Tongue (tissue), 2 donors: Measurements from ENCODE around the gene U2AF1L4. TPM values are rescaled to one million over a fixed set of nuclear protein-coding genes. Genes with fewer than 3 reads are reported as not detected.

Source experiments
- DNase-seq: peaks from one replicate; pipeline ENCODE4 v3.0.0-alpha.2; 2015
- total RNA-seq: library from RNA; depleted of rRNA; stranded (reverse); fragments of >200 nt; gene quantifications from one replicate; pipeline ENCODE4 v1.2.3, GENCODE V29; 2014

U2AF1L4 gene
- total RNA-seq, 1 donor from 2014 or later = 11.3 TPM

- no peak for DNase-seq
Observed at GRCh38 chr19:35712567-35713505, 32.4 kb downstream of the U2AF1L4 start.

DNA sequence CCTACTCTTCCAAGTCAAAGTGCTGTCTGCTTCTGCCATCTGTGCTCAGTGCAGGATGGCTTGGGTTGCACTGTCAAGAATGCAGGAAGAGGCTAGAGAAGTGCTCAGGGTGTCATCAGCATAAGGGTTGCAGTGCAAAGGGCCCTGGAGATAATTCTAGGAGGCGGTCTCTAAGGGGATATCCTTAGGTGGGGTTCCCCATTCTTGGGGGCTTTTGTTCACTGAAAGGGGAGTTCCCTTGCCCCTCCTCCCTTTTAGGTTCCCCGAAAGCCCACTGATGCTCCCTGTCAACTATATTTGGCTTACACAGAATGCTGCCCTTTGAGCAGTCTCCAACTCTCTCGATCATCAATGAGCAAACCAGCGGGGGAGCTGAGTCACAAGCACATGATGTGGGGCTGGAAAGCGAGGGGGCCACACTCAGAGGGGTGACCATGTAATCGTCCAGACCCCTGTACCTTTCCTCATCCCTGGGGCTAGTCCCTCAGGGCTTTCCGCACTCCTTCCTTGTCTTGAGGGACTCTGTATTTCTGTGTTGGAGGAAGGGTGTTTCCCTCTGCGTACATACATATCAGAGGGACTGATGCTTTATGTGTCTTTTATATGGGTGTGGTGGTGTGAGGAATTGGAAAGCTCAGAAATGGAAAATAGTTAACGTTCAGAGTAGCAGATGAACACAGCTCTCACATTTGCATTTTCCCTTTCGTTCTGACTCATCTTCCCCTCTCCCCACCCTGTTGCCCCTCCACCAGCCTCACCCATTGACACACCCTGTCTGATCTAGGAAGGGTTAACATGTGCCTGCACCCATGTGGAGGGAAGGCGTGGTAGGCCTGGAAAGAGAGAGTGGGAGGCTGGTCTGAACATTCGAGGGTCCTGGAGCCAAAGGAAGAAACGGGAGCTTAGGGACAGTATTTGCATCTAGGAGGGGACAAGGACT lies 34.2 kb downstream of the U2AF1L4 start:
- no peak for DNase-seq

GRCh38 chr19:35708391-35708790 lies 36.8 kb downstream of the U2AF1L4 start:
- no peak for DNase-seq

DNA sequence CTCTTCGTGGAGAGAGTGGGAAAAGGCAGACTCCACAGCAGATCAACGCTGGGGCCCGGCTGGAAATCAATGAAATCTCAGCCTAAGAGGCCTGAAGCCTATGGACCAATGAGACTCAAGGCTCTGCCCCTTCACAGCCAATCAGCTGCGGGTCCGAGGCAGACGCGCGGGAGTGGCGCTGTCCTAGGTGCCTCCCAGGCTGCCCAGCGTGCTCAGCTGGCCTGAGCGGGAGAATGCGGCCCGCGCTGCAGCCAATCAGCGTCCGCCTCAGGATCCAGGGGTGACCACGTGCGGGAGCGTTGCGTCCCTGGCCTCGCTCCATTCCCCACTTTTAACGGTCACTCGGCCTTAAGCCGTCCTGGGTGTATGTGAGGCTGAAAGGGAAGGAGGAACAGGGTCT lies 41.0 kb downstream of the U2AF1L4 start, which contains the start of gene ZBTB32:
Gene ZBTB32, plus strand, starts transcription at position 341 of the 400 bp plus-strand sequence. CDS start 10,069 bp downstream, outside the sequence.
- peak; percentile 64 for DNase-seq

DNA sequence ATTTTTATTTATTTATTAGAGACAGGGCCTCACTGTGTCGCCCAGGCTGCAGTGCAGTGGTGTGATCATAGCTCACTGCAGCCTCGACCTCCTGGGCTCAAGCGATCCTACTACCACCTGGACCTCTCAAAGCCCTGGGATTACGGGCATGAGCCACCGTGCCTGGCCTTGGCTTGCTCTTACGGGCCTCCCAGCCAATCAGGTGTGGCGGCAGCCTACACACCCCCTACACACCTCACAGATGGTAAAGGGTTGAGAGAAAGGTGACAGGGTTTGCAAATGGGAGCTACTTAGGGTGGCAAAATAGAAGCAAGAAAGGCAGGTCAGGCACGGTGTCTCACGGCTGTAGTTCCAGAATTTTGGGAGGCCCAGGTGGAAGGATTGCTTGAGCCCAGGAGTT lies 41.9 kb downstream of the U2AF1L4 start:
- DNase-seq = no peak

- peak; percentile 98 for DNase-seq
Observed at GRCh38 chr19:35702223-35703012, 42.8 kb downstream of the U2AF1L4 start.

DNA sequence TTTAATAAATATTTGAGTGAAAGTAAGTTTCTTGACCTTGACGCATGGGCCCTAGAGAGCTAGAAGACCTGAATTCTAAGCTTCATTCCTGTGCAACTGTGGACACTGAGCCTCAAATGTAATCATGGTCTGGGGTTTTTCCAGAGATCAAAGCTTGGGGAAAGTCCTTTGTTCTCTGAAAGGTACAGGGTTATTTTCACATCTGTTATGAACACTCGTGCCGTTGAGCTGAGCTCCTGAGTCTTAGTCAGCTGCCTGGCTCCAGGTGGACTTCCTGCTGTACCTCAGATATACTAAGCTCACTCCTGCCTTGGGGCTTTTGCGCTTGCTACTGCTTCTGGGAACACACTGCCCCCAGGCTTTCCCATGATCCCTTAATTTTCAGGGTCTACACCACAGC lies 48.4 kb downstream of the U2AF1L4 start:
- DNase-seq = no peak

DNA sequence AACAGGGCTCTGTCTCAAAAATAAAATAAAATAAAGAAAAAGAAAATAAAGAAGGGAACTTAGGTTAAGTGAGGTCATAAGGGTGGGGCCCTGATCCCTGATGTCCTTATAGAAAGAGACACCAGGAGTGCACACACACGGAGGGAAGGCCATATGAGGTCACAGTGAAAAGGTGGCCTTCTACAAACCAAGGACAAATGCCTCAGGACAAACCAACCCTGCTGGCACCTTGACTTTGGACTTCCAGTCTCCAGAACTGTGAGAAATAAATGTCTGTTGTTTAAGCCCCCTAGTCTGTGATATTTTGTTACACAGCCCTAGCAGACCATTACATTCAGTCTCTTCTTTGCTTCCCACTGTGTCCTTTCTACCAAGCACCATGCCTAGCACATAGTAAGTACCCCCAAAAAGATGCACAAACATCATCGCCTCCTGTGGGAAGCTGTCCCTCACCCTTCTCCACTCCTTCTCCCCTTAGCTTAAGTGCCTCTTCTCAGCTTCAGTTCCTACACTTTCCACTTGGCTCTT lies 49.3 kb downstream of the U2AF1L4 start:
- DNase-seq = no peak

GRCh38 chr19:35693835-35694599 lies 51.2 kb downstream of the U2AF1L4 start:
- DNase-seq = peak; percentile 93

- DNase-seq = no peak
Observed at GRCh38 chr19:35693422-35693821, 51.8 kb downstream of the U2AF1L4 start.

Other genes starting within 250 kb of the U2AF1L4 start
- 25.7 TPM for gene DMKN, start 231.8 kb downstream of the U2AF1L4 start, total RNA-seq
- 15.6 TPM for gene SBSN, start 217.1 kb downstream of the U2AF1L4 start, total RNA-seq
- gene GAPDHS, start 212.0 kb downstream of the U2AF1L4 start, total RNA-seq = not detected
- 30.6 TPM for gene TMEM147, start 199.8 kb downstream of the U2AF1L4 start, total RNA-seq
- gene ATP4A, start 181.8 kb downstream of the U2AF1L4 start, total RNA-seq = not detected
- not detected for gene PMIS2, start 159.2 kb downstream of the U2AF1L4 start, total RNA-seq
- gene HAUS5, start 132.7 kb downstream of the U2AF1L4 start, total RNA-seq = 10.8 TPM
- 39.9 TPM for gene RBM42, start 116.4 kb downstream of the U2AF1L4 start, total RNA-seq
- gene ETV2, start 103.7 kb downstream of the U2AF1L4 start, total RNA-seq = not detected
- gene COX6B1, start 97.1 kb downstream of the U2AF1L4 start, total RNA-seq = 440 TPM
- not detected for gene UPK1A, start 78.9 kb downstream of the U2AF1L4 start, total RNA-seq
- not detected for gene ZBTB32, start 40.9 kb downstream of the U2AF1L4 start, total RNA-seq
- gene KMT2B, start 27.4 kb downstream of the U2AF1L4 start, total RNA-seq = 13.1 TPM
- 2.3 TPM for gene IGFLR1, start 3.0 kb downstream of the U2AF1L4 start, total RNA-seq
- 4.2 TPM for gene PSENEN, start 233 bp upstream of the U2AF1L4 start, total RNA-seq
- gene LIN37, start 3.2 kb upstream of the U2AF1L4 start, total RNA-seq = 6.7 TPM
- 152 TPM for gene HSPB6, start 11.6 kb upstream of the U2AF1L4 start, total RNA-seq
- 4.4 TPM for gene PROSER3, start 12.8 kb upstream of the U2AF1L4 start, total RNA-seq
- gene ARHGAP33, start 30.1 kb upstream of the U2AF1L4 start, total RNA-seq = 26.3 TPM
- not detected for gene PRODH2, start 67.4 kb upstream of the U2AF1L4 start, total RNA-seq
- not detected for gene NPHS1, start 107.1 kb upstream of the U2AF1L4 start, total RNA-seq
- 0.51 TPM for gene KIRREL2, start 111.5 kb upstream of the U2AF1L4 start, total RNA-seq
- 6.3 TPM for gene APLP1, start 123.2 kb upstream of the U2AF1L4 start, total RNA-seq
- 2.5 TPM for gene NFKBID, start 155.1 kb upstream of the U2AF1L4 start, total RNA-seq
- not detected for gene HCST, start 157.1 kb upstream of the U2AF1L4 start, total RNA-seq
- gene TYROBP, start 162.9 kb upstream of the U2AF1L4 start, total RNA-seq = 3.6 TPM
- 3.0 TPM for gene LRFN3, start 191.0 kb upstream of the U2AF1L4 start, total RNA-seq
- gene SDHAF1, start 249.8 kb upstream of the U2AF1L4 start, total RNA-seq = 20.8 TPM